HG02588 (cell line): ENCODE data around the gene XRN1.
"Not testable (repeated sequence)": the region's sequence is repeated elsewhere in the genome, so short reads cannot be mapped to it uniquely, and the experiment has no call there.

ENCODE experiments used
- ATAC-seq: cut with Tn5 transposase; IDR thresholded peaks from one replicate; pipeline ENCODE4 v1.9.1; 2021; ENCODE audit warnings: mild to moderate bottlenecking, moderate library complexity; ENCODE audit not compliant: unreplicated experiment

The XRN1 gene

DNA sequence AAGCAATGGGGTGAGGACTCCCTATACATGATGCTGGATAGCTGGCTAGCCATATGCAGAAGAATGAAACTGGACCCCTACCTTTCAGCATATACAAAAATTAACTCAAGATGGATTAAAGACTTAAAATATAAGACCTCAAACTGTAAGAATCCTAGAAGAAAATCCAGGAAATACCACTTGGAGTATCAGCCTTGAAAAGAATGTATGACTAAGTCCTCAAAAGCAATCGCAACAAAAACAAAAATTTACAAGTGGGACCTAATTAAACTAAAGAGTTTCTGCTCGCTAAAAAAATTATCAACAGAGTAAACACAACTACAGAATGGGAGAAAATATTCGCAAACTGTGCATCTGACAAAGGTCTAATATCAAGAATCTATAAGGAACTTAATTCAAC is 94.3 kb downstream of the XRN1 start:
- no peak for ATAC-seq

DNA sequence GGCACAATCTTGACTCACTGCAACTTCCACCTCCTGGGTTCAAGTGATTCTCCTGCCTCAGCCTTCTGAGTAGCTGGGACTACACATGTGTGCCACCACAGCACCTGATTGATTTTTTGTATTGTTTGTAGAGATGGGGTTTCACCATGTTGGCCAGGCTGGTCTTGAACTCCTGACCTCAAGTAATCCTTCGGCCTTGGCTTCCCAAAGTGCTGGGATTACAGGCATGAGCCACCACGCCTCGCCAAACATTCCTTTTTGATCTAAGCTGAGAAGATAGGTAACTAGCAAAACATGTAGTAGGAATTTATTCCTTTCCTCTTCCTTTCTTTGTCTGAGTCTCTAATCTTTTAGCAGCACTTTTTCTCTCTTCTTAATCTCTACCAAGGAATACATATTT is 95.1 kb downstream of the XRN1 start:
- not testable (repeated sequence) for ATAC-seq

DNA sequence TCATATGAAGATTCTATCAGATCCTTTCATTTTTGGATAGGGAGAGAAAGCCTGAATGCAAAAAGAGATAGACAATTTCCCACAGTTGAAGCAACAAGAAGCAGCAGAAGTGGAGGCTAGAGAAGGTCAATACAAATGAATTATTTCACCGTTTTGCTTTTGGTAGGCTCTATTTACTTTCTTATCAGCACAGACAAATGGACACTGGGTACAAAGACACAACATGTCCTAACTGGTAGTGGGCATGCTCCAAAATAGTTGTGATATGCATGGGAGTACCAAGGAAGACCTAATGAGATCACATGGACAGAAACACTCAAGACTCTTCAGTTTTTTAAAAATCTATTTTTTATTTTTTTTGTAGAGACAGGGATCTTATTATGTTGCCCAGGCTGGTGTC is 99.4 kb downstream of the XRN1 start:
- no peak for ATAC-seq

DNA sequence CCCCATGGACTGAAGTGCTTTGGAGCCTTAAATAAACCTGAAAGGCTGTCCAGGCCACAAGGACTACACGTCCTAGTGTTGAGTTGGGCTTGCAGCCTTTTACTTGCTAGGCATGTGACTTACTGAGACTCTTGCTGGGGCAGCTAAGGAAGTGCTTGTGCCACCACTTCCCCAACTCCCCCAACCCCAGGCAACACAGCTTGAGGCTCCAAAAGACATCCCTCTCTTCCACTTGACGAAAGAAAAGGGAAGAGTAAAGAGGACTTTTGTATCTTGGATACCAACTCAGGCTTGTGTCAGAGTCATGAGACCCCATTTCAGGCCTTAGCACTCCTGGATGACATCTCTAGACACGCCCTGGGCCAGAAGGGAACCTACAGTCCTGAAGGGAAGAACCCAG is 109.8 kb downstream of the XRN1 start:
- no peak for ATAC-seq

DNA sequence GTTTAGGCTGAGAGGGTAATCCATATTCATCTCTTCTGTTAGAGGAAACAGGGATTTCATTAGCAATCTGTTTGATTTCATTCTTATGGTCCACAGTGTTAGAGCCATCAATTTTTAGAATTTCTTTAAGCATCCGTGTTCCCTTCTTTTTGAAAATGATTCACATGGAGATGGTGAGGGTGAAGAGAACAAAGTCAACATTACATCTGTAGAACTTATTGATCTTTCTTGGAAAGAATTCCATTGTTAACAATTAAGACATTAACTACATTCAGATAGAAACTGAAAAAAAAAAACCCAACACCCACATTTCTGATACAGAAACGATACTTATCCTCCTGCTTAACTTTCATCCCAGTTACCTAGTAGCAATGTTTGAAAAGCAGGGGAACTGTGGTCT is 115.4 kb downstream of the XRN1 start:
- ATAC-seq, result no peak

DNA sequence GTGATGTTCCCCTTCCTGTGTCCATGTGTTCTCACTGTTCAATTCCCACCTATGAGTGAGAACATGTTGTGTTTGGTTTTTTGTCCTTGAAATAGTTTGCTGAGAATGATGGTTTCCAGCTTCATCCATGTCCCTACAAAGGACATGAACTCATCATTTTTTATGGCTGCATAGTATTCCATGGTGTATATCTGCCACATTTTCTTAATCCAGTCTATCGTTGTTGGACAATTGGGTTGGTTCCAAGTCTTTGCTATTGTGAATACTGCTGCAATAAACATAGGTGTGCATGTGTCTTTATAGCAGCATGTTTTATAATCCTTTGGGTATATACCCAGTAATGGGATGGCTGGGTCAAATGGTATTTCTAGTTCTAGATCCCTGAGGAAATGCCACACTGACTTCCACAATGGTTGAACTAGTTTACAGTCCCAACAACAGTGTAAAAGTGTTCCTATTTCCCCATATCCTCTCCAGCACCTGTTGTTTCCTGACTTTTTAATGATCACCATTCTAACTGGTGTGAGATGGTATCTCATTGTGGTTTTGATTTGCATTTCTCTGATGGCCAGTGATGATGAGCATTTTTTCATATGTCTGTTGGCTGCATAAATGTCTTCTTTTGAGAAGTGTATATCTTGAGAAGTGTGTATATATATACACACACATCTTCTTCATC is 123.4 kb downstream of the XRN1 start:
- ATAC-seq, result not testable (repeated sequence)

DNA sequence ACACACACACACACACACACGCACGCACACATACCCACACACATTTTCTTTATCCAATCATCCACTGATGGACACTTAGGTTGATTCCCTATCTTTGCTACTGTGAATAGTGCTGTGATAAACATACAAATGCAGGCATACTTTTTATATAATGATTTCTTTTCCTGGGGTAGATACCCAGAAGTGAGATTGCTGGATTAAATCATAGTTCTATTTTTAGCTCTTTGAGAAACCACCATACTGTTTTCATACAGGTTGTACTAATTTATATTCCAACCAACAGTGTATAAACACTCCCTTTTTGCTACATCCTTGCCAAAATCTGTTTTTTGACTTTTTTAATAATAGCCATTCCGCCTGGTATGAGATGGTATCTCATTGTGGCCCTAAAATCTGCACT is 127.9 kb downstream of the XRN1 start:
- no peak for ATAC-seq

DNA sequence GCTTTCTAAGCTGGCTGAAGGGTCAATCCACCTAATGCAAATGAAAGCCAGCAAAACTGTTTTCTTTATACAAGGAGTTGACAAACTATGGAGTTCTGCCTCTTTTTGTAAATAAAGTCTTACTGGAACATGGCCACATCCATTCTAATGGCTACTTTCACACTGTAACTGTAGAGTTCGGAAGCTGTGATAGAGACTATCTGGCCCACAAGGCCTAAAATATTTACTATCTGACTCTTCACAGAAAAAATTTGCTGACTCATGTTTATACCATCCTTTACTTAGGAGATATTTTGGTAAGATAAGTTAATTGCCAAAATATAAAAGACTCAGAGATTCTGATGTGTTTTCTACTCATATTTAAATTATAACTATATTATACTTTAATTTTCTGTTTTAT is 128.7 kb downstream of the XRN1 start:
- ATAC-seq, result no peak

DNA sequence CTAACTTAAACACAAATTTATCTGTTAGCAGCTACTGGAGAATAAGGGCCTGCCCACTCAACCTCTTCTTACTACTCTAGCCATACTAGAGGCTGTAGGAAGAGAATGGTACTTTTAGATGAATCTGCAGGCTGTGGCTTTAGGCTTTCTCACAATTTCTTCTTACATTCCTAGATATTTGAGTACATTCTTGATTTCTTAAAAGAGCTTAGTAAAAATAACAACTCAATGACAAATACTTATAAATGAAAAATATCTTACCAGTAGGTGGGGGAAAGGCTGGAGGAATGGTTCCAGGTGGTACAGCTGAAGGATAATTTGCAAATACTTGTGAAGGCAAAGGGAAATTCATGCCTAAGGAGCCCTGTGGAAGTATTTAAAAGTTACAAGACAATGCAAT is 129.5 kb downstream of the XRN1 start:
- no peak for ATAC-seq

DNA sequence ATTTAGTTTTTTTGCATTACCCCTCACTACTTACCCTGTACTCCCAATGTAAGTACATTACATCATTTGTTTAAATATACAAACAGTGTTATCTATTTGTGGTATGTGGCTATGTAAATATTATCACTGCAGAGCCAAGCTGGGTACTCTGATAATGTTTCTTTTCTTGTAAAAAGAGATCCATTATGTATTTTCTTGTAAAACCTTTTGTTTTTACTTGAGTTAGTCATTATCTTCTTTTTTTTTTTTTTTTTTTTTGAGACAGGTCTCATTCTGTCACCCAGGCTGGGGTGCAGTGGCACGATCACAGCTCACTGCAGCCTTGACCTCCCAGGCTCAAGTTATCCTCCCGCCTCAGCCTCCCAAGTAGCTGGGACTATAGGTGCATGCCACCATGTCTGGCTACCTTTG is 131.9 kb downstream of the XRN1 start:
- not testable (repeated sequence) for ATAC-seq

DNA sequence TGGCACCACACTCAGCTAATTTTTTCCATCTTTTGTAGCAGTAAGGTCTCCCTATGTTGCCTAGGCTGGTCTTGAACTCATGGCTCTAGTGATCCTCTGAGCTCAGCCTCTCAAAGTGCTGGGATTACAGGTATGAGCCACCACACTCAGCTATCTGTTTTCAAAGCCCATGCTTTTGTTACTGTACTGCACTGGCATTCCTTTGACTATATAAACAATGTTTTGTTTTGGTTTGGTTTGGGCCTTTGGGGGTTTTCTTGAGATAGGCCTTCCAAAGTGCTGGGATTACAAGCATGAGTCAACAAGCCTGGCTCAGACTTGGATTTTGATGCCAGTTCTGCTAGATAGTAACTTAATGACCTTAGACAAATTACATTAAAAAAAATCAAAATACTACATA is 132.8 kb downstream of the XRN1 start:
- no peak for ATAC-seq

DNA sequence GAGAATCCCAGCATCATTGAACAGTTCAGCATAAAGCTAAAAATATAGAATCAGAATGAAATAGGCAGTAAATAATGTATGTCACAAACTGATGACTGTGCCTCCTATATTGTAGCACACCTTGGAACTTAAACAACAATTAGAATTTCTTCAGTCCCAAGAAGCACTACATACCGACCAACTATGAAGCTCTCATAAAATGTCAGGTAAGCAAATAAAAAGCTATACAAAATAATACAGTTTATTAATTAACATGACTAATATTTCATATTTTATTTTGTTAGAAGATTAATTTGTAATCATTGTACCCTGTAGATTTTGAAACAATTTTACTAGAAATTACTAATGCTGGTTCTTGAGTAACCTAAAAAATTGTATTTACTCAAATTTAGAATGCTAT is 137.4 kb downstream of the XRN1 start:
- ATAC-seq, result no peak

DNA sequence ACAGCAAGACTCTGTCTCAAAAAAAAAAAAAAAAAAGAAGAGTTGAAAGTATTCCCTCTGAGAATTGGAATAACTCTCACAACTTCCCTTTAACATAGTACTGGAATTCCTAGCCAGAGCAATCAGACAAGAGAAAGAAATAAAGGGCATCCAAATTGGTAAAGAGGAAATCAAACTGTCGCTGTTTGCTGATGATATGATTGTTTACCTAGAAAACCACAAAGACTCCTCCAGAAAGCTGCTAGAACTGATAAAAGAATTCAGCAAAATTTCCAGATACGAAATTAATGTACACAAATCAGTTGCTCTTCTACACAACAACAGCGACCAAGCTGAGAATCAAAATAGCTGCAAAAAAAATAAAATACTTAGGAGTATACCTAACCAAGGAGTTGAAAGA is 145.0 kb downstream of the XRN1 start:
- not testable (repeated sequence) for ATAC-seq

DNA sequence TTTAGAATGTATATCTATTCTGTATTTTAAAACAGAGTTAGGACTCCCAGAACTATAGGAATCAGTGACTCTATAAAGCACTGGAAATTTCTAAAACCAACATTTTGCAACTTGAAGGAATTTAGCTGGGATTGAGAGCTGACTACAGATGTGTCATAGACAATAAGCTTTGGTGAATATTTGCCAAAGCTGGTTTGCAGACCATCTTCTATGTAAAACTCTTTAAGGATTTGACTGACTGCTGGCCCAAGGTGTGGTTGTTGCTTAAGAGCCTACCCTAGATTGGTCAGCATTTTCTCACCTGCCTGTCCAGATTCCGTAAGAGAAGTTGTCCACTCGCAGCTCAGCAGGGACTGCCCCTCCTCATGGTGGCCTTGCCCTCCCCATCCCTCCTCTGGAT is 149.2 kb downstream of the XRN1 start:
- no peak for ATAC-seq

DNA sequence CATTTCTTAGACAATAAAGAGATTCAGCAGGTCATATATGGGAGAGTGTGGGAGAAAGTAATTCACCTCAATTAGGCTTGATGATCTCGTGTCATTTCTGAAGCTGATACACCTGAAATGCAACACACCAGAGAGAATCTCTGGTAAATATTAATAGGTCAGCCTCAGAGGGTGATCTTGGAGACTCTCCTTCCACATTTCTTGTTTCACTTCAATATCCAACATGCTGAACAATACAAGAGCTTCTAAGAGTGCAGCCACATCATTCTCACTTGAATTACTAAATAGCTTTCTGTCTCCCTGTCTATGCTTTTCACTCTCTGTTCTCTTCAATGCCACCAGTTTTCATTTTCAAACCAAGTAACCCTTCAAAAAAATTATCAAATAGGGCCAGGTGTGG is 151.3 kb downstream of the XRN1 start:
- no peak for ATAC-seq

DNA sequence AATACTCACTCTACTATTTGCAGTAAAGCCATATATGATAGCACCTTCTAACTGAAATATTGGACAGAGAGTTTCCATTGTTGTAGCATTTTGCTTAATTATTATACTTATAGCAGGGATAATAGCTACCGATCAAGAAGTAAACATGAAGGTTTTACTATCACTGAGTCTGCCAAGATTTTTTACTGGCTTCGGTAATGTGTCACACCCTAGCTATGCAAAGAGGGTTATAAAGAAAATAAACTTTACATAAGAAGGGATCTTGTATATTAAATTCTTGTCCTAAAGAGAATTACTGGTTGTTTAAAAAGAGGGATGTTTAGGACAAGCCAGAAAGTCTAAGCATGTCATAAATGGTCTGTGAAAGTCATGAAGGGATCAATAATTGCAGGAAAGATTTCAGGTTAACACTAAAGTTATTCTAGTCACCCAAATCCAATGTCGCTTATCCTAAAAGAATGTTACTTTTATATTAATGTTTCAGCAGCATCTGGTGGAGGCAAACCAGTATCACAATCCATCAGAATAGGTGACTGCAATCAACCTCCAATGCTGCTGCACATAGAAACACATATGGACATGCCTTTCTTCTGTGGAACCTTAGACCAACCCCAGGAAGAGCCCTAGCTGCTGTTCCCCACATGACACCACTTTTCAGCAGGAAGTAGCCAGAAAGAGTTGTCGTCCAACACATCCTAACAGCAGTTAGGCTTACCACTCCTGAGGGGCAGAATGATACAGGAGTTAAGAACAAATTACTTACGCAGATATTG is 159.8 kb downstream of the XRN1 start:
- no peak for ATAC-seq

DNA sequence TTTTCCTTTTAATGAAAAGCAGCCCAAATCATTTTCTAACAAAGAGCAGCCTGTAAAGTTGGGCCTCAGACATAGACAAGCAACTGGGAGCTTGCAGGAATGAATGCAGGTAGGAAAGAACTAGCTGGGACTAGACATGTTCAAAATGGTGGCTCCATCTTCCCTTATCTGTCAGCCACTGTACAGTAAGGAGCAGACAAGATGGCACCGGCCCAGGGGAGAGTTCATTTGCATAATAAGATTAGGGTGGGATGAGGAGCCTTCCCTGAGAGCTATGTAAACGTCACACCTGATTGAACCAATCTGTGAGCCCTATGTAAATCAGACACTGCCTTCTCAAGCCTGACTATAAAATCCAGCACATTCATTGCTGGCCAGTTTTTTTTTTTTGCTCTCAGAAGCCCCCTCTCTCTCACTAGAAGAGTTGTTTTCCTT is 162.7 kb downstream of the XRN1 start:
- ATAC-seq, result no peak

DNA sequence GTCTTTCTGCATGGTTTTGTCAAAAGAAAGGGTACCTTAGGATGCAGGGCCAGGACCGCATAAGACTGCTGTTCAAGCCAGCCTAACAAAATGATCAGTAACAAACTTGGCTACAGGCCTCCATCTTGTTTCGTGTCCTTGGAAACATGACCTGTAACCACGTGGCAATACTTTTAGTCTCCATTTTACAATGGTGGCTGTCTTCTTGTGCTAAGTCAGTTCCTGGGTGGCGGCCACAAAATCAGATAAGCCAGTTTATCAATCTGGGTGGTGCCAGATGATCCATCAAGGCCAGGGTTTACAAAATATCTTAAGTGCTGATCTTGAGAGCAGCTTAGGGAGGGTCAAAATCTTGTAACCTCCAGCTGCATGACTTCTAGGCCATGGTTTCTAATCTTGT is 165.3 kb downstream of the XRN1 start:
- no peak for ATAC-seq

DNA sequence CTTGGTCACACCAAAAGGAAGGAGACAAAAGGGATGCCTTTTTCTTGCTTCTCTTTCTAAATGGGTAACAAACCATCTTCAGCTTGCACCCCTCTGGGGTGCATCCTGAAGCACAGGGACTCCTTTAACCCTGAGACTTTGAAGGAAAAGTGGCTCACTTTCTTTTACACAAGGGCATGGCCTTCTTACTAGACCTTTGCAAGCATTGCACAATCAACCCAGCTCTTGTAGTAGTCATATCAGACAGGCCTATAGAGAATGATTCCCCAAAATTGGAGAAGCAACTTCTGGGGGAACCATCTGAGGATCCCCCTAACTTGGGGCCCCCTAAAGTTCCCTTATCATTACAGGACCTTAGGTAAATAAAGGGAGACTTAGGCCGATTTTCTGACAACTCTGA is 166.4 kb downstream of the XRN1 start:
- ATAC-seq, result no peak

DNA sequence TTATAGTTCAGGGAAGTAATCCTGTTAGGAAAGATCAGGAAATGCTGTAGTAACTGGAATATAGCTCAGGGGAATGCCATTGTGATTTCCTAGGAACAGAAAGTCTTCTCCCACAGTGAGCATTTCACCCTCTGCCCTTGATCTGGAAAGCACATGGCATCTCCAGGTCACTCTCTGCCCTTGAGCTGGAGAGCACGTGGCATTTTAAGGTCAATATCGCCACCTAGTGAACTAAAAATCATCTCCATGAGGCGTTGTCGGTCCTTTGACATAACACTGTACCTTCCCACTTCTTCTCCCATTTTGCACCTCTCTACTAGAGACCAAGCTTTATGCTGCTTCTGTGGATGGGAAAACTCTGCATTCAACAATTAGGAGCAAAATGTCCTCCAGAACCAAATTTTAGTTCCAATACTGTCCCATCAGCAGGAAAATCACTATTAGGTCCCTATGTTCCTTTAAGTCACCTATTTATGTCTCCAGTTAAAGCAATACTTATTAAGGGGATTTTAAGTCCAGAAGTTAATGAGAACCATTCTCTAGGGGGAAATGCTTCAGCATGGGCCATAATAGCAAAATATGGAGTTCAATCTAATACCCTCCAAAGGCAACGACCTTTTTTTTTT is 167.8 kb downstream of the XRN1 start:
- ATAC-seq, result peak; percentile 80

DNA sequence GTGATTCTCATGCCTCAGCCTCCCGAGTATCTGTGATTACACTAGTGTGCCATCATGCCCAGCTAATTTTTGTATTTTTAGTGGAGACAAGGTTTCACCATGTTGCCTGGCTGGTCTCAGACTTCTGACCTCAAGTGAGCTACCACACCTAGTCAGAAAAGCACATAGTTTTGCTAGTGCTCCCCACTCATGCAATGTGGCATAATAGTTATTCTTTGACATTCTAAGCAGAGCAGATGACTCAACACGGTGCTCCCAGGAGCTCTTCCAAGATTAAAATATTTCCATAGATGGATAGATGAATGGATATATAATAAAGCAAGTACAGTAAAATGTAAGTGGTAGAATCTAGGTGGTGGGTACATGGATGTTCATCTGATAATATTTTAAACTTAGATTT is 169.4 kb downstream of the XRN1 start:
- no peak for ATAC-seq

DNA sequence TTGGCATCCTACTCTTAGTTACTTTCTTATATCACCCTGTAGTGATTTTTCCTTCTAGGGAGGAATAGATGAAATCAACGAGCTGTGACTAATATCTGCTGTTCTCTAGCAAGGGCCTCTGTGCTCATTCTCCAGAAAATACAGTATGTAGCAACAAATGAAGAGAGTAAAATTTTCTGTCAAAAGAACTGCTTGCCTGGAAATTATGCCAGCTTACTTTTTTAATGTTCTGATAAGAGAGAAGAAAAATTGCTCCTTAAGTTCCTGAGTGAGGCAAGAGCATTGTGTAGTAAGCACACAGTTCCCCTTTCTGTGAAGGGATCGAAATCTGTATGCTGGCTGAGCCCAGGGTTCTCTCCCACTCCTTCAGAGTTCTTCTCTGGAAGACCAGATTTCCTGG is 171.1 kb downstream of the XRN1 start:
- no peak for ATAC-seq
